CD4-positive, CD25-positive, alpha-beta regulatory T cell (primary cell): ENCODE data around the gene XDH. TPM values are rescaled to one million over a fixed set of nuclear protein-coding genes. Genes with fewer than 3 reads are reported as not detected.

Experiments used
- ATAC-seq, 2 donors: fragments of 150-1000 bp; cut with Tn5 transposase; one replicate each; pipeline ENCODE4 v1.10.0; 2021; ENCODE audit warnings: low read depth in 2 of 2, moderate number of reproducible peaks in 2 of 2, moderate library complexity in 1 of 2
- DNase-seq, 3 donors: peaks; one replicate each; pipeline versions ENCODE4 v3.0.0 to v3.0.0-alpha.2; 2012 to 2022; ENCODE audit warnings: mixed read lengths in 1 of 3
- H3K27ac ChIP-seq: one replicate; pipeline ENCODE4 v1.7.0; 2013; ENCODE audit warnings: mild to moderate bottlenecking, low read length; ENCODE audit not compliant: insufficient read depth, poor library complexity, severe bottlenecking
- H3K27me3 ChIP-seq: one replicate; pipeline ENCODE4 v1.7.0; 2013; ENCODE audit warnings: low read length; ENCODE audit not compliant: control insufficient read depth, insufficient read depth
- H3K36me3 ChIP-seq: one replicate; pipeline ENCODE4 v1.7.0; 2013; ENCODE audit warnings: mild to moderate bottlenecking, low read length, moderate library complexity; ENCODE audit not compliant: control insufficient read depth, insufficient read depth
- H3K4me1 ChIP-seq: 2 replicates; pipeline ENCODE4 v1.7.0; 2013; ENCODE audit warnings: mild to moderate bottlenecking, low read length; ENCODE audit not compliant: insufficient read depth, control insufficient read depth, poor library complexity, severe bottlenecking
- H3K4me3 ChIP-seq: one replicate; pipeline ENCODE4 v1.7.0; 2013; ENCODE audit warnings: low read depth, mild to moderate bottlenecking, low read length, moderate library complexity
- H3K9me3 ChIP-seq, 2 experiments: 1 replicate in 1 of 2; 2 replicates in 1 of 2; pipeline ENCODE4 v1.7.0; 2013; ENCODE audit warnings: low read length in 2 of 2, mild to moderate bottlenecking in 1 of 2, moderate library complexity in 1 of 2; ENCODE audit not compliant: control insufficient read depth in 2 of 2
- H3K27ac Mint-ChIP-seq, 3 donors: one replicate each; pipeline ENCODE4 v1.8.0; 2020 to 2022; ENCODE audit warnings: mild to moderate bottlenecking in 3 of 3, mixed read lengths in 3 of 3, moderate library complexity in 2 of 3
- H3K27me3 Mint-ChIP-seq: one replicate; pipeline ENCODE4 v1.8.0; 2022; ENCODE audit warnings: mild to moderate bottlenecking, mixed read lengths
- H3K36me3 Mint-ChIP-seq: one replicate; pipeline ENCODE4 v1.8.0; 2020; ENCODE audit warnings: mixed read lengths
- H3K4me1 Mint-ChIP-seq, 4 donors: one replicate each; pipeline ENCODE4 v1.8.0; 2020 to 2022; ENCODE audit warnings: mixed read lengths in 4 of 4, mild to moderate bottlenecking in 1 of 4
- H3K4me3 Mint-ChIP-seq, 4 donors: one replicate each; pipeline ENCODE4 v1.8.0; 2020 to 2022; ENCODE audit warnings: mild to moderate bottlenecking in 4 of 4, mixed read lengths in 4 of 4, moderate library complexity in 3 of 4
- H3K9me3 Mint-ChIP-seq, 7 donors: one replicate each; pipeline ENCODE4 v1.8.0; 2020 to 2022; ENCODE audit warnings: mixed read lengths in 7 of 7, mild to moderate bottlenecking in 3 of 7, moderate library complexity in 2 of 7
- polyA plus RNA-seq, 4 donors: library from polyadenylated mRNA; unstranded; fragments of 300-500 nt; fragmentation: Illumina TruSeq; gene quantifications; one replicate each; pipeline ENCODE4 v1.2.3, GENCODE V29; 2021
- total RNA-seq: library from RNA; stranded (reverse); gene quantifications from one replicate; pipeline ENCODE4 v1.2.3, GENCODE V29; 2022

Gene XDH
- total and polyA plus RNA-seq, 5 donors from 2014 or later = not detected

GRCh38 chr2:31365834-31366505 lies 48.6 kb downstream of the XDH start:
- Histone ChIP-seq H3K27ac (no peak overlapping the region), H3K27me3 (peaks cover 2% of the 10 kb centered on the region), H3K4me3 (no peak overlapping the region), H3K9me3 (no peaks in the 10 kb centered on the region), H3K4me1 (no peaks in the 10 kb centered on the region), H3K36me3 (no peaks in the 10 kb centered on the region)
- H3K4me1 Mint-ChIP-seq = no peaks in the 10 kb centered on the region
- DNase-seq (no peak), ATAC-seq (no peak)
- H3K36me3 Mint-ChIP-seq = no peaks in the 10 kb centered on the region
- H3K27ac Mint-ChIP-seq = no peak overlapping the region
- no peak overlapping the region for H3K4me3 Mint-ChIP-seq
- no peaks in the 10 kb centered on the region for H3K27me3 Mint-ChIP-seq
- no peaks in the 10 kb centered on the region for H3K9me3 Mint-ChIP-seq

GRCh38 chr2:31365348-31365747 lies 49.2 kb downstream of the XDH start:
- Histone ChIP-seq H3K27ac (no peak overlapping the region), H3K36me3 (no peaks in the 10 kb centered on the region), H3K27me3 (peaks cover 4% of the 10 kb centered on the region), H3K9me3 (no peaks in the 10 kb centered on the region), H3K4me3 (no peak overlapping the region), H3K4me1 (no peaks in the 10 kb centered on the region)
- ATAC-seq = no peak
- Mint-ChIP-seq H3K4me3 (no peak overlapping the region), H3K27ac (no peak overlapping the region), H3K9me3 (peaks cover 0 to 1% (median 0%) of the 10 kb centered on the region in 7 donors), H3K27me3 (no peaks in the 10 kb centered on the region), H3K36me3 (no peaks in the 10 kb centered on the region), H3K4me1 (no peaks in the 10 kb centered on the region)
- DNase-seq = no peak

GRCh38 chr2:31363956-31364750 lies 50.4 kb downstream of the XDH start:
- DNase-seq (no peak), ATAC-seq (no peak)
- no peaks in the 10 kb centered on the region for H3K4me1 ChIP-seq
- H3K27ac ChIP-seq = no peak overlapping the region
- Mint-ChIP-seq H3K36me3 (no peaks in the 10 kb centered on the region), H3K4me1 (no peaks in the 10 kb centered on the region), H3K27me3 (peaks cover 5% of the 10 kb centered on the region), H3K27ac (no peak overlapping the region), H3K9me3 (peaks cover 0 to 1% (median 0%) of the 10 kb centered on the region in 7 donors), H3K4me3 (no peak overlapping the region)
- no peaks in the 10 kb centered on the region for H3K9me3 ChIP-seq
- no peaks in the 10 kb centered on the region for H3K36me3 ChIP-seq
- peaks cover 4% of the 10 kb centered on the region for H3K27me3 ChIP-seq
- no peak overlapping the region for H3K4me3 ChIP-seq

GRCh38 chr2:31362581-31362980 lies 52.0 kb downstream of the XDH start:
- Mint-ChIP-seq H3K4me1 (no peaks in the 10 kb centered on the region), H3K27ac (no peak overlapping the region), H3K9me3 (peaks cover 0 to 1% (median 0%) of the 10 kb centered on the region in 7 donors), H3K36me3 (no peaks in the 10 kb centered on the region), H3K4me3 (no peak overlapping the region), H3K27me3 (peaks cover 10% of the 10 kb centered on the region)
- no peak overlapping the region for H3K4me3 ChIP-seq
- H3K36me3 ChIP-seq = no peaks in the 10 kb centered on the region
- no peaks in the 10 kb centered on the region for H3K4me1 ChIP-seq
- DNase-seq (no peak), ATAC-seq (no peak)
- peaks cover 4% of the 10 kb centered on the region for H3K27me3 ChIP-seq
- H3K27ac ChIP-seq = no peak overlapping the region
- H3K9me3 ChIP-seq = no peaks in the 10 kb centered on the region

GRCh38 chr2:31359229-31359628 lies 55.3 kb downstream of the XDH start:
- H3K27me3 Mint-ChIP-seq = peaks cover 38% of the 10 kb centered on the region
- DNase-seq = no peak
- no peaks in the 10 kb centered on the region for H3K4me1 ChIP-seq
- H3K27ac Mint-ChIP-seq = no peak overlapping the region
- H3K4me1 Mint-ChIP-seq = peaks cover 0 to 5% (median 0%) of the 10 kb centered on the region in 4 donors
- no peaks in the 10 kb centered on the region for H3K9me3 ChIP-seq
- peaks cover 0 to 4% (median 0%) of the 10 kb centered on the region in 7 donors for H3K9me3 Mint-ChIP-seq
- no peak overlapping the region for H3K27ac ChIP-seq
- no peak overlapping the region for H3K4me3 Mint-ChIP-seq
- peaks cover 21% of the 10 kb centered on the region for H3K27me3 ChIP-seq
- H3K36me3 Mint-ChIP-seq = no peaks in the 10 kb centered on the region
- H3K4me3 ChIP-seq = no peak overlapping the region
- H3K36me3 ChIP-seq = no peaks in the 10 kb centered on the region
- ATAC-seq = no peak

- Mint-ChIP-seq H3K27ac (no peak overlapping the region), H3K9me3 (peaks cover 0 to 2% (median 0%) of the 10 kb centered on the region in 7 donors), H3K36me3 (no peaks in the 10 kb centered on the region), H3K27me3 (peaks cover 66% of the 10 kb centered on the region), H3K4me1 (peaks cover 0 to 5% (median 0%) of the 10 kb centered on the region in 4 donors), H3K4me3 (no peak overlapping the region)
- no peaks in the 10 kb centered on the region for H3K36me3 ChIP-seq
- H3K27ac ChIP-seq = no peak overlapping the region
- H3K4me1 ChIP-seq = no peaks in the 10 kb centered on the region
- DNase-seq = peak in 1 of 3 donors; percentile 35
- no peak for ATAC-seq
- no peaks in the 10 kb centered on the region for H3K9me3 ChIP-seq
- no peak overlapping the region for H3K4me3 ChIP-seq
- H3K27me3 ChIP-seq = peaks cover 34% of the 10 kb centered on the region
Measured at GRCh38 chr2:31354837-31355236, 59.7 kb downstream of the XDH start.

GRCh38 chr2:31353179-31353578 lies 61.4 kb downstream of the XDH start:
- Mint-ChIP-seq H3K9me3 (peaks cover 0 to 2% (median 0%) of the 10 kb centered on the region in 7 donors), H3K27me3 (peaks cover 57% of the 10 kb centered on the region), H3K4me3 (no peak overlapping the region), H3K4me1 (peaks cover 0 to 5% (median 0%) of the 10 kb centered on the region in 4 donors), H3K27ac (no peak overlapping the region), H3K36me3 (no peaks in the 10 kb centered on the region)
- Histone ChIP-seq H3K27ac (no peak overlapping the region), H3K36me3 (no peaks in the 10 kb centered on the region), H3K4me3 (no peak overlapping the region), H3K27me3 (peaks cover 34% of the 10 kb centered on the region), H3K4me1 (no peaks in the 10 kb centered on the region), H3K9me3 (no peaks in the 10 kb centered on the region)
- ATAC-seq = no peak
- DNase-seq = no peak
